Uterus (tissue), 2 donors: ENCODE measurements around the gene DENND5B.

Source experiments
- POLR2A ChIP-seq, 2 donors: fragments of 450-650 bp; IDR thresholded peaks; one replicate each; pipeline ENCODE4 v1.6.1; 2016; ENCODE audit warnings: antibody characterized with exemption in 2 of 2, mild to moderate bottlenecking in 1 of 2, moderate library complexity in 1 of 2
- TF ChIP-seq, protein P1 (sequence below), 4 experiments: fragments of 200-600 bp in 2 of 4; fragments of 450-650 bp in 2 of 4; sonication (generic) in 2 of 4; IDR thresholded peaks; one replicate each; pipeline ENCODE4 v1.5.1; 2016 to 2019; ENCODE audit warnings: antibody characterized with exemption in 4 of 4, mild to moderate bottlenecking in 2 of 4, moderate library complexity in 1 of 4

DNA sequence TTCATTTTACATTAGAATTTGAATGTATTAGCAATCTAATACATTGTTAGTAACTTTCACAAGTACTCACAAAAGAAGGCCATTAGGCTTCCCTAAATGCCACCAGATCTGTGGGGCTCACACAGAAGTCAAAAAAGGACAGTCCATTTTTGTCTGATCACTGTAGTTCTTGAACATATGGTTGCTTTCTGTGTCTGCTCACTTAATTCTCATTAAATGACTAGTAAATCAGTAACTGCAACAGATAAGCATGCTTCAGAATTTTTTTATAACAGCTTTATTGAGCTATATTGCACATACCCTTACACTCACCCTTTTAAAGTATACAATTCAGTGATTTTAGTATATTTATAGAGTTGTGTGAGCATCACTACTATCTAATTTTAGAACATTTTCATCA, 71.4 kb downstream of the DENND5B start:
- TF ChIP-seq, protein P1, sequence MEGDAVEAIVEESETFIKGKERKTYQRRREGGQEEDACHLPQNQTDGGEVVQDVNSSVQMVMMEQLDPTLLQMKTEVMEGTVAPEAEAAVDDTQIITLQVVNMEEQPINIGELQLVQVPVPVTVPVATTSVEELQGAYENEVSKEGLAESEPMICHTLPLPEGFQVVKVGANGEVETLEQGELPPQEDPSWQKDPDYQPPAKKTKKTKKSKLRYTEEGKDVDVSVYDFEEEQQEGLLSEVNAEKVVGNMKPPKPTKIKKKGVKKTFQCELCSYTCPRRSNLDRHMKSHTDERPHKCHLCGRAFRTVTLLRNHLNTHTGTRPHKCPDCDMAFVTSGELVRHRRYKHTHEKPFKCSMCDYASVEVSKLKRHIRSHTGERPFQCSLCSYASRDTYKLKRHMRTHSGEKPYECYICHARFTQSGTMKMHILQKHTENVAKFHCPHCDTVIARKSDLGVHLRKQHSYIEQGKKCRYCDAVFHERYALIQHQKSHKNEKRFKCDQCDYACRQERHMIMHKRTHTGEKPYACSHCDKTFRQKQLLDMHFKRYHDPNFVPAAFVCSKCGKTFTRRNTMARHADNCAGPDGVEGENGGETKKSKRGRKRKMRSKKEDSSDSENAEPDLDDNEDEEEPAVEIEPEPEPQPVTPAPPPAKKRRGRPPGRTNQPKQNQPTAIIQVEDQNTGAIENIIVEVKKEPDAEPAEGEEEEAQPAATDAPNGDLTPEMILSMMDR (IDR thresholded peaks at IDR 0.05): no peak
- no peak for TF ChIP-seq POLR2A (IDR thresholded peaks at IDR 0.05)
